Posterior cingulate gyrus (tissue), 11 donors: ENCODE measurements around the gene GDPD5.

Experiments
- DNase-seq, 10 donors: peaks; one replicate each; pipeline versions ENCODE4 v3.0.0 to v3.0.0-alpha.2; 2020 to 2021; ENCODE audit warnings: mixed read lengths in 3 of 10
- intact Hi-C: fragments of 100-400 bp; cut with DNase I; formaldehyde crosslinking; loops from one replicate; pipeline ENCODE4 v1.15.1; 2023

GDPD5 gene

GRCh38 chr11:75525433-75526191 lies at the start of gene GDPD5:
Gene GDPD5, minus strand, starts transcription at chr11:75525941. Its CDS starts 48,206 bp downstream, at chr11:75477735.
- peak; percentile 64 to 98 (median 82) for DNase-seq
- intact Hi-C loops: no loop called here

GRCh38 chr11:75574698-75575602 lies 49.2 kb upstream of the GDPD5 start:
- intact Hi-C loops: no loop called here
- DNase-seq: no peak

GRCh38 chr11:75572744-75573143 lies 47.0 kb upstream of the GDPD5 start:
- intact Hi-C loops: no loop called here
- DNase-seq: no peak

GRCh38 chr11:75571625-75572024 lies 45.9 kb upstream of the GDPD5 start:
- peak in 2 of 10 donors; percentile 59 to 72 for DNase-seq
- intact Hi-C loops: no loop called here

GRCh38 chr11:75570559-75571139 lies 44.9 kb upstream of the GDPD5 start:
- intact Hi-C loops: no loop called here

GRCh38 chr11:75568616-75569219 lies 43.0 kb upstream of the GDPD5 start:
- no peak for DNase-seq

More at GRCh38 chr11:75570559-75571139, 44.9 kb upstream of the GDPD5 start:
- peak in 1 of 10 donors; percentile 31 for DNase-seq

GRCh38 chr11:75567971-75568370 lies 42.2 kb upstream of the GDPD5 start:
- intact Hi-C loops: no loop called here
- no peak for DNase-seq

More at GRCh38 chr11:75568616-75569219, 43.0 kb upstream of the GDPD5 start:
- intact Hi-C loops: no loop called here

GRCh38 chr11:75566763-75567279 lies 41.1 kb upstream of the GDPD5 start:
- intact Hi-C loops: no loop called here
- peak in 1 of 10 donors; percentile 86 for DNase-seq

- intact Hi-C loops: no loop called here
- DNase-seq: peak in 1 of 10 donors; percentile 43
Observed at GRCh38 chr11:75565916-75566762, 40.4 kb upstream of the GDPD5 start.

- DNase-seq: peak in 1 of 10 donors; percentile 48
- intact Hi-C loops: no loop called here
Observed at GRCh38 chr11:75565221-75565814, 39.6 kb upstream of the GDPD5 start.

GRCh38 chr11:75563978-75564552 lies 38.3 kb upstream of the GDPD5 start:
- intact Hi-C loops: no loop called here
- peak in 1 of 10 donors; percentile 68 for DNase-seq

- DNase-seq: peak in 1 of 10 donors; percentile 40
- intact Hi-C loops: no loop called here
Observed at GRCh38 chr11:75563501-75563977, 37.8 kb upstream of the GDPD5 start.

GRCh38 chr11:75562836-75563484 lies 37.2 kb upstream of the GDPD5 start:
- intact Hi-C loops: no loop called here
- DNase-seq: peak in 1 of 10 donors; percentile 74

- DNase-seq: peak; percentile 47 to 94 (median 66)
- intact Hi-C loops: no loop called here
Observed at GRCh38 chr11:75562048-75562835, 36.5 kb upstream of the GDPD5 start, which contains the start of gene SERPINH1. Gene SERPINH1, plus strand, starts transcription at chr11:75562253. Its CDS starts 4,097 bp downstream, at chr11:75566350.

GRCh38 chr11:75561426-75562047 lies 35.8 kb upstream of the GDPD5 start:
- intact Hi-C loops: no loop called here
- peak in 1 of 10 donors; percentile 32 for DNase-seq

- DNase-seq: no peak
- intact Hi-C loops: no loop called here
Observed at GRCh38 chr11:75560644-75561043, 34.9 kb upstream of the GDPD5 start.
